ENCODE measurements around the gene PORCN.

Gene PORCN

GRCh38 chrX:48468247-48468671, 40.5 kb upstream of the PORCN start:
- no peak overlapping the region for H3K4me3 ChIP-seq (IDR thresholded peaks at IDR 0.05; ENCODE audit: insufficient read depth, low read depth, low read length)
- peaks cover 21% of the 10 kb centered on the region for H3K4me1 ChIP-seq (ENCODE audit: low read depth, poor library complexity, severe bottlenecking)
- H3K79me2 ChIP-seq (ENCODE audit: insufficient read depth, low read depth) = peaks cover 49% of the 10 kb centered on the region
- no peaks in the 10 kb centered on the region for H3K27me3 ChIP-seq (ENCODE audit: insufficient read depth, low read depth)
- H3K9ac ChIP-seq = peak overlapping the region; percentile 94
- H4K20me1 ChIP-seq (ENCODE audit: insufficient read depth) = no peaks in the 10 kb centered on the region
- H2AFZ ChIP-seq (ENCODE audit: low read depth) = no peak overlapping the region
- TF ChIP-seq CTCF (conservative IDR thresholded peaks at IDR 0.05; ENCODE audit: low read depth, low read length) = no peak
- H3K36me3 ChIP-seq (ENCODE audit: insufficient read depth) = no peaks in the 10 kb centered on the region
- H3K27ac ChIP-seq = peak overlapping the region; percentile 83
- peak overlapping the region; percentile 78 for H3K4me2 ChIP-seq

- H3K9ac ChIP-seq = peak overlapping the region; percentile 94
- H3K36me3 ChIP-seq (ENCODE audit: insufficient read depth) = no peaks in the 10 kb centered on the region
- H4K20me1 ChIP-seq (ENCODE audit: insufficient read depth) = no peaks in the 10 kb centered on the region
- H2AFZ ChIP-seq (ENCODE audit: low read depth) = peak overlapping the region; percentile 74
- H3K4me1 ChIP-seq (ENCODE audit: low read depth, poor library complexity, severe bottlenecking) = peaks cover 18% of the 10 kb centered on the region
- H3K27ac ChIP-seq = peak overlapping the region; percentile 83
- TF ChIP-seq CTCF (conservative IDR thresholded peaks at IDR 0.05; ENCODE audit: low read depth, low read length) = peak; percentile 52
- no peaks in the 10 kb centered on the region for H3K27me3 ChIP-seq (ENCODE audit: insufficient read depth, low read depth)
- H3K4me3 ChIP-seq (IDR thresholded peaks at IDR 0.05; ENCODE audit: insufficient read depth, low read depth, low read length) = no peak overlapping the region
- peak overlapping the region; percentile 78 for H3K4me2 ChIP-seq
- peaks cover 47% of the 10 kb centered on the region for H3K79me2 ChIP-seq (ENCODE audit: insufficient read depth, low read depth)
Measured at GRCh38 chrX:48468693-48469691, 39.8 kb upstream of the PORCN start.

GRCh38 chrX:48470110-48470832, 38.5 kb upstream of the PORCN start, which contains the start of gene SLC38A5:
Gene SLC38A5, minus strand, starts transcription at chrX:48470260. Its CDS starts 2,336 bp downstream, at chrX:48467924.
- H3K4me3 ChIP-seq (IDR thresholded peaks at IDR 0.05; ENCODE audit: insufficient read depth, low read depth, low read length) = no peak within 1 kb of the TSS
- peaks cover 23% of the 10 kb centered on the region for H3K4me1 ChIP-seq (ENCODE audit: low read depth, poor library complexity, severe bottlenecking)
- H3K4me2 ChIP-seq = peak within 1 kb of the TSS; percentile 78

DNA sequence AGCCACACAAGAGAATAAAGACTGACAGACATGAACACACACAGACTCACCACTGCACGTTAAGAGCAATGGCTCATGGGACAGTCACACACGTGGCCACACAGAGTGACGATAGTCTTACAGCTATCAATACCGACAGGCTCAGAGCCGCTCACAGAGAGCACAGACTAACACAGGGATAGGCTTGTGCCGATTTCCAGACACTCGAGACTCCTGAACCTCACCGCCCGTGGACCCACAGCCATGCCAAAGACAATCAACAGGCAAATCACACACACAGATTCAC, 38.0 kb upstream of the PORCN start:
- Histone ChIP-seq H3K27me3 (ENCODE audit: insufficient read depth, low read depth) (no peaks in the 10 kb centered on the region), H3K36me3 (ENCODE audit: insufficient read depth) (no peaks in the 10 kb centered on the region), H3K9ac (no peak overlapping the region), H2AFZ (ENCODE audit: low read depth) (no peak overlapping the region), H3K4me1 (ENCODE audit: low read depth, poor library complexity, severe bottlenecking) (peaks cover 18% of the 10 kb centered on the region), H3K27ac (no peak overlapping the region), H3K4me3 (IDR thresholded peaks at IDR 0.05; ENCODE audit: insufficient read depth, low read depth, low read length) (no peak overlapping the region), H4K20me1 (ENCODE audit: insufficient read depth) (no peaks in the 10 kb centered on the region), H3K4me2 (no peak overlapping the region), H3K79me2 (ENCODE audit: insufficient read depth, low read depth) (peaks cover 31% of the 10 kb centered on the region)
- TF ChIP-seq CTCF (conservative IDR thresholded peaks at IDR 0.05; ENCODE audit: low read depth, low read length) = no peak

More at GRCh38 chrX:48470110-48470832, 38.5 kb upstream of the PORCN start, which contains the start of gene SLC38A5:
- TF ChIP-seq CTCF (conservative IDR thresholded peaks at IDR 0.05; ENCODE audit: low read depth, low read length) = no peak
- peak within 1 kb of the TSS; percentile 83 for H3K27ac ChIP-seq
- H3K27me3 ChIP-seq (ENCODE audit: insufficient read depth, low read depth) = no peaks in the 10 kb centered on the region
- no peaks in the 10 kb centered on the region for H4K20me1 ChIP-seq (ENCODE audit: insufficient read depth)
- no peaks in the 10 kb centered on the region for H3K36me3 ChIP-seq (ENCODE audit: insufficient read depth)
- H3K79me2 ChIP-seq (ENCODE audit: insufficient read depth, low read depth) = peaks cover 35% of the 10 kb centered on the region
- H2AFZ ChIP-seq (ENCODE audit: low read depth) = peak within 1 kb of the TSS; percentile 74
- H3K9ac ChIP-seq = peak within 1 kb of the TSS; percentile 94

Measured in KMS-11 (cell line).